ENCODE data around the gene CST7. TPM values are rescaled to one million over a fixed set of nuclear protein-coding genes. Genes with fewer than 3 reads are reported as not detected.

The CST7 gene
- total and polyA plus RNA-seq, 2 of the 13 experiments (the other 11 are each of a cell fraction or from before 2014, with no cell fraction given) = not detected

DNA sequence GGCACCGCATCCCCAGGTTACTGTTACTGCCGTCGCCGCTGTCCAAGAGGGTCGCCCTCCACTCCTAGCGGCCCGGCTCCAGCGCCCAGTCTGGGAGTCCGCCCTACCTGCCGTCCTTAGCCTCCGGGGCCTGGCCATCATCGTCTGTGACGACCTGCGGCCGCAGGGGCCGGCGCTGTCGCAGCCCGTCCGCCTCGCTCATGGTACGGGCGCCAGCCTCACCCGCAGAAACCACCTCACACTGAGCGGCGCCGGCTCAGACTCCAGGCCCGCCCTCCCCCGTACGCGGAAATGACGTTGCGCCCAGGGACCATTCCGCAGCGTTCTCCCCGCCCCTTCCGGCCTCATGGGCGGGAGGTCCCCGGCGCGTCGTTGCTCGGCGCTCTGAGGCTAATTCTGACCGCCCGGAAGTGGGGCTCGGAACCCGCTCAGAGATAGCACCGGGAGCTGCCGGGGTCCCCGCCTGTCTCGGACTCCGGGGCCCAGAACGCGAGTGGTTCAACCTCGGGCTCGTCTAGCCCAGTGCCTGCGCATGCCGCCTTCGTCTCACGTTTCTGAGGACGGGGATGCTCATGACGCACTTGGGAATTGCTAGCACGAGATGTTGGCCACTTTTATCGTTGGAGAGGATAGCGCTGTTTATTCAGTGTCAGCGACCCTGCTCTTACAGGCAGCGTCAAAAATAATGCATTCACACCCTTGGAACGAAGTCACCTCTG, 43.6 kb downstream of the CST7 start, which contains the start of gene APMAP (continued):
- TF ChIP-seq ZNF724P (CRISPR knock-in tag; IDR thresholded peaks at IDR 0.05; ENCODE audit: borderline replicate concordance) (peak; percentile 97; the same call in 1 of the 2 replicates), CCDC6 (CRISPR knock-in tag; IDR thresholded peaks at IDR 0.05) (no peak; the same call in none of the 2 replicates), ZNF282 (IDR thresholded peaks at IDR 0.05; ENCODE audit: partially characterized antibody) (no peak), ZNF512 (CRISPR knock-in tag; IDR thresholded peaks at IDR 0.05) (no peak), ZNF609 (CRISPR knock-in tag; IDR thresholded peaks at IDR 0.05; ENCODE audit: borderline replicate concordance) (no peak; the same call in none of the 2 replicates)
- TF ChIP-seq, protein P1, sequence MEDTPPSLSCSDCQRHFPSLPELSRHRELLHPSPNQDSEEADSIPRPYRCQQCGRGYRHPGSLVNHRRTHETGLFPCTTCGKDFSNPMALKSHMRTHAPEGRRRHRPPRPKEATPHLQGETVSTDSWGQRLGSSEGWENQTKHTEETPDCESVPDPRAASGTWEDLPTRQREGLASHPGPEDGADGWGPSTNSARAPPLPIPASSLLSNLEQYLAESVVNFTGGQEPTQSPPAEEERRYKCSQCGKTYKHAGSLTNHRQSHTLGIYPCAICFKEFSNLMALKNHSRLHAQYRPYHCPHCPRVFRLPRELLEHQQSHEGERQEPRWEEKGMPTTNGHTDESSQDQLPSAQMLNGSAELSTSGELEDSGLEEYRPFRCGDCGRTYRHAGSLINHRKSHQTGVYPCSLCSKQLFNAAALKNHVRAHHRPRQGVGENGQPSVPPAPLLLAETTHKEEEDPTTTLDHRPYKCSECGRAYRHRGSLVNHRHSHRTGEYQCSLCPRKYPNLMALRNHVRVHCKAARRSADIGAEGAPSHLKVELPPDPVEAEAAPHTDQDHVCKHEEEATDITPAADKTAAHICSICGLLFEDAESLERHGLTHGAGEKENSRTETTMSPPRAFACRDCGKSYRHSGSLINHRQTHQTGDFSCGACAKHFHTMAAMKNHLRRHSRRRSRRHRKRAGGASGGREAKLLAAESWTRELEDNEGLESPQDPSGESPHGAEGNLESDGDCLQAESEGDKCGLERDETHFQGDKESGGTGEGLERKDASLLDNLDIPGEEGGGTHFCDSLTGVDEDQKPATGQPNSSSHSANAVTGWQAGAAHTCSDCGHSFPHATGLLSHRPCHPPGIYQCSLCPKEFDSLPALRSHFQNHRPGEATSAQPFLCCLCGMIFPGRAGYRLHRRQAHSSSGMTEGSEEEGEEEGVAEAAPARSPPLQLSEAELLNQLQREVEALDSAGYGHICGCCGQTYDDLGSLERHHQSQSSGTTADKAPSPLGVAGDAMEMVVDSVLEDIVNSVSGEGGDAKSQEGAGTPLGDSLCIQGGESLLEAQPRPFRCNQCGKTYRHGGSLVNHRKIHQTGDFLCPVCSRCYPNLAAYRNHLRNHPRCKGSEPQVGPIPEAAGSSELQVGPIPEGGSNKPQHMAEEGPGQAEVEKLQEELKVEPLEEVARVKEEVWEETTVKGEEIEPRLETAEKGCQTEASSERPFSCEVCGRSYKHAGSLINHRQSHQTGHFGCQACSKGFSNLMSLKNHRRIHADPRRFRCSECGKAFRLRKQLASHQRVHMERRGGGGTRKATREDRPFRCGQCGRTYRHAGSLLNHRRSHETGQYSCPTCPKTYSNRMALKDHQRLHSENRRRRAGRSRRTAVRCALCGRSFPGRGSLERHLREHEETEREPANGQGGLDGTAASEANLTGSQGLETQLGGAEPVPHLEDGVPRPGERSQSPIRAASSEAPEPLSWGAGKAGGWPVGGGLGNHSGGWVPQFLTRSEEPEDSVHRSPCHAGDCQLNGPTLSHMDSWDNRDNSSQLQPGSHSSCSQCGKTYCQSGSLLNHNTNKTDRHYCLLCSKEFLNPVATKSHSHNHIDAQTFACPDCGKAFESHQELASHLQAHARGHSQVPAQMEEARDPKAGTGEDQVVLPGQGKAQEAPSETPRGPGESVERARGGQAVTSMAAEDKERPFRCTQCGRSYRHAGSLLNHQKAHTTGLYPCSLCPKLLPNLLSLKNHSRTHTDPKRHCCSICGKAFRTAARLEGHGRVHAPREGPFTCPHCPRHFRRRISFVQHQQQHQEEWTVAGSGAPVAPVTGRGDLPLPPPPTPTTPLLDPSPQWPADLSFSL (CRISPR knock-in tag; IDR thresholded peaks at IDR 0.05) = 0 out of 2 replicates have a peak, but pooled peaks have one; percentile 33
- TF ChIP-seq, protein P2, sequence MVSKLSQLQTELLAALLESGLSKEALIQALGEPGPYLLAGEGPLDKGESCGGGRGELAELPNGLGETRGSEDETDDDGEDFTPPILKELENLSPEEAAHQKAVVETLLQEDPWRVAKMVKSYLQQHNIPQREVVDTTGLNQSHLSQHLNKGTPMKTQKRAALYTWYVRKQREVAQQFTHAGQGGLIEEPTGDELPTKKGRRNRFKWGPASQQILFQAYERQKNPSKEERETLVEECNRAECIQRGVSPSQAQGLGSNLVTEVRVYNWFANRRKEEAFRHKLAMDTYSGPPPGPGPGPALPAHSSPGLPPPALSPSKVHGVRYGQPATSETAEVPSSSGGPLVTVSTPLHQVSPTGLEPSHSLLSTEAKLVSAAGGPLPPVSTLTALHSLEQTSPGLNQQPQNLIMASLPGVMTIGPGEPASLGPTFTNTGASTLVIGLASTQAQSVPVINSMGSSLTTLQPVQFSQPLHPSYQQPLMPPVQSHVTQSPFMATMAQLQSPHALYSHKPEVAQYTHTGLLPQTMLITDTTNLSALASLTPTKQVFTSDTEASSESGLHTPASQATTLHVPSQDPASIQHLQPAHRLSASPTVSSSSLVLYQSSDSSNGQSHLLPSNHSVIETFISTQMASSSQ (IDR thresholded peaks at IDR 0.05; ENCODE audit: low read depth) = no peak
- TF ChIP-seq, protein P2 (CRISPR knock-in tag; IDR thresholded peaks at IDR 0.05; ENCODE audit: borderline replicate concordance) = peak; percentile 63; the same call in 1 of the 2 replicates

Data from HepG2 (cell line).